Inflammatory macrophage (primary cell): ENCODE data around the gene GLRA1.
"Not testable (repeated sequence)": the region's sequence is repeated elsewhere in the genome, so short reads cannot be mapped to it uniquely, and the experiment has no call there.

Source experiments
- DNase-seq, 2 donors: peaks; one replicate each; pipeline ENCODE4 v3.0.0-alpha.2; 2020 to 2022

Gene GLRA1

DNA sequence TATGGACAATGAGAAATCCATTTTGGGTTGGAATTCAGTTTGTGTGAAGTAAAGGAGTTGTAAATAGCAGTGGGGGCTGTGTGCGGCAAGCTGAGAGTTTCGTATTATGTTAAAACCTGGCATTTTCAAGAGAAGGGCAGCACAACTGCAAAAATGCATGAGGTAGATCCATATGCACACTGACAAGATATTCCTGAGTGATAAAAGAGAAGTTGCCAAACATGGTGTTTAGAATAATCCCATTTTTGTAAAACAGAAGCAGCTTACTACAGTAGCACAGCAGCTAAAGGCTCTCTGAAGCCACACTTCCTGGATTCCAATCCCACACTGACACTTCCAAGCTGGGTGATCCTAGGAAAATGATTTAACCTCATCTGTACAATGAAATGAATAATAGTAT, 11.2 kb downstream of the GLRA1 start:
- DNase-seq, result no peak

- no peak for DNase-seq
These were observed 12.3 kb downstream of the GLRA1 start for GRCh38 chr5:151912360-151912759.

DNA sequence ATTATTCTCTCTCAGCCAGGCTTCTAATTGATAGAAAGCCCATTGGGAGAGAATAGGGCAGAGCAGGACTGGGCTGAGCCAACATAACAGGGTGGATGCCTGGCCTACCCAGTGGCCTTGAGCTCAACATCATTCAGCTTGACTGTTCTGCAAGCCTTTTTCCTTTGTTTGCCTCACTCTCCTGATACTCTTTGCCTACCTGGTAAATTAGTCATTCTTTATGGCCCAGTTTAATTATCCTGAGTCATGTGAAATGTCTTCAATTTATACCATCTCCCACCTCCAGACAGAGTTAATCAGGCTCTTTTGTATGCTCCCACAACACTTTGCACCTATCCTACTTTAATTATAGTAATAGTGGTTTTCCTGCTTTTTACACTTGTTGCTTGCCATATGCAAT, 13.6 kb downstream of the GLRA1 start:
- no peak for DNase-seq

DNA sequence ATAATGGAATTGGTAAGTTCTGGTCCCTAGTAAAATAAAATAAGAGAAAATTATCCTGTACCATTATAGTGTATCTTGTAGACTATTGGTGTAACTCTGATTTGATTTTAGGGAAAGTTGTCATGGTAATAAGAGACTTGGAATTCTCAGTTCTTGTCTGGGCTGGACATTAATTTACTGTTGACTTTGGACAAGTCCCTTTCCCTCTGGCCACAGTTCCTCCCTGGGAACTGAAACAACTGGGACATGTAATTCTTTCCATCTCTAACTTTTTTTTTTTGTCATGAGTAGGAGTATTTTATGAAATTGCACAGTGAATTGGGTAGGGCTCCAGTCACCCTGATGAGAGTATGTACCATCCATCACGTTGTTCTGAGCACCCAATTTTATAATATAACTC, 15.0 kb downstream of the GLRA1 start:
- no peak for DNase-seq

DNA sequence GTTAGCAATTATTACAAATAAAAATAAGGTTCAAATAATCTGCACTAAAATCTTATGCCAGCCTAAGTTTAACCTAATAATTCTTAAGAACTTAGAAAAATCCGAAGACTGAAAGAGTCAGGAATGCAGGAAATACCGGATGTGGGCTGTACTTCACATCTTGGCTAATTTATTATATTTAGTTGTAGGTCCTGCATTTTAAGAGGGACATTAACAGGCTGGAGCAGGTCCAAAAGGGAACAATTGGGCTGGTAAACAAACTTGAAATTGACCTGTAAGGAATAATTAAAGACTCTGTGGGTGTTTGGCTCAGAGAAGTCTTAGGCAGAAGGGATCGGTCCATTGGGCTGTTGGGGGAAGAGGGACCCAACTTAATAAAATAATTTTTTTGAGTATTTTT, 18.4 kb downstream of the GLRA1 start:
- no peak for DNase-seq

GRCh38 chr5:151905557-151905961, 19.1 kb downstream of the GLRA1 start:
- no peak for DNase-seq

- DNase-seq, result no peak
These were observed 19.7 kb downstream of the GLRA1 start for GRCh38 chr5:151904909-151905308.

GRCh38 chr5:151904127-151904526, 20.5 kb downstream of the GLRA1 start:
- DNase-seq, result no peak

- DNase-seq, result no peak
These were observed 21.4 kb downstream of the GLRA1 start for GRCh38 chr5:151903243-151903653.

DNA sequence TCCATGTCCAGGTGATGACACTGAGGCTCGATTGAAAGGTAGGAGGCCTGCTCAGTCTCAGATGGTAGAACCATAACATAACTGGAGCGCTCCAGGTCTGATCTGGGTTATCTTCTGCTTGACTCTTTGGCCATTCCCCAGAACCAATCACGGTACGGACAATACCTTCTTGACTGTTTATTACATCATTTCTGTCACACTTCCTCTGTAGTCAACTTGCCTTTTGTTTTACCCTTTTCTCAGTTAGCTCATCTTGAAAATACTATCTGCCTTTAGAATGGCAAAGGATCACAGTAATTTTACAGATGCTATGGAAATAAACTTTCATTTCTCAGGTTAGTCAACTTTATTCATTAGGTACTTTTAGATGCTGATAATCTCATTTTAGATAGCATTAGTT, 22.4 kb downstream of the GLRA1 start:
- no peak for DNase-seq

- DNase-seq, result no peak
These were observed 23.0 kb downstream of the GLRA1 start for GRCh38 chr5:151901611-151902010.

GRCh38 chr5:151900891-151901290, 23.8 kb downstream of the GLRA1 start:
- no peak for DNase-seq

GRCh38 chr5:151899399-151899798, 25.3 kb downstream of the GLRA1 start:
- no peak for DNase-seq

DNA sequence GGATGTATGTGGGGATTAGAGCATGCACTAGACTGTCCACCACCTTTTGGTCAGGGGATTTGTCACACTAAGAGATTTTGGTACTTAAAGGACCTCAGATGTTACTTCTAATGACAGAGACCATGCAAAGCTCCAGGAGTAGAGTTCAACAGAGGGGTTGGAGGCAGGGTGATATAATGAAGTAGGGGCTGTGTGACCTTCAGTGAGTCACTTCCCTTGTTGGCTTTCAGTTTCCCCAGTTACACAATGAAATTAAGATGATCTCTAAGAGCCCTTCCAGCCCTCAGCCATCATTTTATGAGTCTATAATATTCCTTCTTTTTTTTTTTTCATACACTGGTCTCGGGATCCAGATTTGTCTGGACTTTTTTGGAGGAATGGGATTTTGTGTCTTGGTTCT, 26.8 kb downstream of the GLRA1 start:
- DNase-seq, result no peak

GRCh38 chr5:151897020-151897552, 27.6 kb downstream of the GLRA1 start:
- DNase-seq, result no peak

GRCh38 chr5:151896031-151896691, 28.5 kb downstream of the GLRA1 start:
- no peak for DNase-seq

DNA sequence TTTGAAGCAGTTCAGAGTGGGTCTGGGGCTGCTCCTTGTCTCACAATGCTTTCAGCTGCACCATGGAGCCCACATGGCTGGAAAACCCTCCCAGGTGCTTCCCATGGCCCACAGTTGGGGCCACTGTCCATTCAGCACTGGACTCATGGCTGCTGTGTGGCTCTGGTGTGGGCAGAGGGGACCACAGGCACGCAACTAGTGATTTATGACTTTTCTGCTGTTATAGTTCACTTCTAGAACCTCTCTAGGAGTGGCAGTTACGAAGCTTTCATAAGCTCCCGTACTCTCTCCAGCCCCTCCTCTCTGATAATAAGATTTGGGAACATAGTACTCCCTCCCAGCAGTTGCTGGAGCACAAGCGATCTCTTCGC, 29.0 kb downstream of the GLRA1 start:
- no peak for DNase-seq

GRCh38 chr5:151893485-151893884, 31.2 kb downstream of the GLRA1 start:
- not testable (repeated sequence) for DNase-seq

- DNase-seq, result no peak
These were observed 32.3 kb downstream of the GLRA1 start for GRCh38 chr5:151892393-151892792.

- no peak for DNase-seq
These were observed 34.4 kb downstream of the GLRA1 start for GRCh38 chr5:151890299-151890698.

- no peak for DNase-seq
These were observed 35.0 kb downstream of the GLRA1 start for GRCh38 chr5:151889614-151890013.

DNA sequence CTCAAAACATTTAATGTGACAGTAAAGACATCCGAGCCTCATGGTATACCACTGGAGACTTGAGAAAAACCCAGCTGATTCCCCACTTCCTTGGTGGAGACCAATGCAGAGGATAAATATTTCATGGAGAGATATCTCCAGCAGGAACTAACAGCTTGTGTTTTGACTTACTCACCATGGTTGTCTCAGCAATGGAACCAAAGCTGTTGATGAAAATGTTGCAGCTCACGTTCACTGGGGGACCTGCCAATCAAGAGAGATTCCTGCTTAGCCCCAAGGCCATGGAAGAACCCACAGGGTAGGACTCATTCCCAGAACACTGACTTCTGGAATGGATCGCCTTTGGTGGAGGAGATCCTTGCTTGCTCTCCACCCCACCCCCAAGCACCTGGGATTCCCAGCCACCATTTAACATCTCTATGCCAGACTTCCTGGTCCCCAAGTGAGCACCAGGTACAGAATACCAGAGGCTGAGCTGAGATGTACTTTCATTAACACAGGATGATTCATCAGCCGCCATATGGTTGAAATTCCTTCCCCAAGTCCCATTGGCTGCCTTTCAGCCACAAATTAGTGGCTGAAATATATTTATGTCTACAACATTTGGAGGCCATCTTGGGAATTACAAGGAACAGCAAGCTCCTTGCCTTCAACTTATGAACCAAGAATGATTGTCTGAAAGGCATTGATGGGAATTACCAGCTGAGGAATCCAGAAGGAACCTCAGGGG, 37.9 kb downstream of the GLRA1 start:
- no peak for DNase-seq

- no peak for DNase-seq
These were observed 39.3 kb downstream of the GLRA1 start for GRCh38 chr5:151885138-151885908.
